GM21528 (cell line): ENCODE data around the gene HIF1A.
"Not testable (repeated sequence)": the region's sequence is repeated elsewhere in the genome, so short reads cannot be mapped to it uniquely, and the experiment has no call there.

Source experiments
- ATAC-seq: cut with Tn5 transposase; IDR thresholded peaks from one replicate; pipeline ENCODE4 v1.9.1; 2021; ENCODE audit warnings: mild to moderate bottlenecking, moderate library complexity; ENCODE audit not compliant: unreplicated experiment, low FRiP score

HIF1A gene

DNA sequence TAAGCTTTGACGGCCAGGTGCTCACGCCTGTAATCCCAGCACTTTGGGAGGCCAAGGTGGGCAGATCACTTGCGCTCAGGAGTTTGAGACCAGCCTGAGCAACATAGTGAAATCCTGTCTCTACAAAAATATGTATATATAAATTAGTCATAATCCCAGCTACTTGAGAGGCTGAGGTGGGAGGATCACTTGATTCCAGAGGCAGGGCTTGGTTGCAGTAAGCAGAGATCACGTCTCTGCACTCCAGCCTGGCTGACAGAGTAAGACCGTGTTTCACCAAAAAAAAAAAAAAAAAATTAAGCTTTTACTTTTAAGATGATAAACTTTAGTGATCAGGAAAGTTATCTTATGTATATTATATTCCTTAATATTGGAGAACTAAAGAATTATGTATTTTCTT, 48.9 kb downstream of the HIF1A start:
- ATAC-seq: no peak

DNA sequence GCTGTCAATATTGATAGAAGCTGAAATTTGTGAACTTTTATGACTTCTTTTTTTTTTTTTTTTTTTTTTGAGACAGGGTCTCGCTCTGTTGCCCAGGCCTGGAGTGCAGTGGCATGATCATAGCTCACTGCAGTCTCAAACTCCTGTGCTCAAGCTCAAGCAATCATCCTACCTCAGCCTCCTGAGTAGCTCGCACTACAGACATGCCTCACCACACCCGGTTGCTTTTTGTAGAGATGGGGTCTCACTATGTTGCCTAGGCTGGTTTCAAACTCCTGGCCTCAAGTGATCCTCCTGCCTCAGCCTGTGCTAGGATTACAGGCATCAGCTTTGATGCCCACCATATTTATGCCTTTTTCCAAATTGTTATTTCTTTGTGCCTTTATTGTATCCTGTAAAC, 51.0 kb downstream of the HIF1A start:
- not testable (repeated sequence) for ATAC-seq

DNA sequence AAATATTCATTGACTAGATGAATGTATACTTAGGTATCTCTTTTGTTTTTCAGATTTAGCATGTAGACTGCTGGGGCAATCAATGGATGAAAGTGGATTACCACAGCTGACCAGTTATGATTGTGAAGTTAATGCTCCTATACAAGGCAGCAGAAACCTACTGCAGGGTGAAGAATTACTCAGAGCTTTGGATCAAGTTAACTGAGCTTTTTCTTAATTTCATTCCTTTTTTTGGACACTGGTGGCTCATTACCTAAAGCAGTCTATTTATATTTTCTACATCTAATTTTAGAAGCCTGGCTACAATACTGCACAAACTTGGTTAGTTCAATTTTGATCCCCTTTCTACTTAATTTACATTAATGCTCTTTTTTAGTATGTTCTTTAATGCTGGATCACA, 51.6 kb downstream of the HIF1A start:
- no peak for ATAC-seq

DNA sequence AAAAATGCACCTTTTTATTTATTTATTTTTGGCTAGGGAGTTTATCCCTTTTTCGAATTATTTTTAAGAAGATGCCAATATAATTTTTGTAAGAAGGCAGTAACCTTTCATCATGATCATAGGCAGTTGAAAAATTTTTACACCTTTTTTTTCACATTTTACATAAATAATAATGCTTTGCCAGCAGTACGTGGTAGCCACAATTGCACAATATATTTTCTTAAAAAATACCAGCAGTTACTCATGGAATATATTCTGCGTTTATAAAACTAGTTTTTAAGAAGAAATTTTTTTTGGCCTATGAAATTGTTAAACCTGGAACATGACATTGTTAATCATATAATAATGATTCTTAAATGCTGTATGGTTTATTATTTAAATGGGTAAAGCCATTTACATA, 52.0 kb downstream of the HIF1A start:
- no peak for ATAC-seq

DNA sequence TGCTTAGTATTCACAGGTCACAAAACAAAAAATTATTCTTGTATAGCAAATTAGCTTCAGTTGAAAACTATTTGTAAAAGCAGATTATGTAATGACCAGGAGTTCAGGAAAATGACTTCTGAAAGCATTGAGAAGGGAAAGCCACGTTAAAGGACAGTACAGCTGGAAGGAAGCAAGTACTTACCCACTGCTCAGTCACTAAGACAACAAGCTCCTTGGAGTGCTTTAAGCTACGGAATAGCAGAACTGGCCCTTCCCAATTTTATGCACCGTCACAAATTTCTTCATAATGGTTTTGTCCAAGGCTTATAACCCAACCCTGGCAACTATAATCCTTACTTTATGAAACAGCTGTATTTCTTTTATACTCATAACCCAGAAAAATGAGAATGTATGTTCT, 54.0 kb downstream of the HIF1A start:
- ATAC-seq: no peak

DNA sequence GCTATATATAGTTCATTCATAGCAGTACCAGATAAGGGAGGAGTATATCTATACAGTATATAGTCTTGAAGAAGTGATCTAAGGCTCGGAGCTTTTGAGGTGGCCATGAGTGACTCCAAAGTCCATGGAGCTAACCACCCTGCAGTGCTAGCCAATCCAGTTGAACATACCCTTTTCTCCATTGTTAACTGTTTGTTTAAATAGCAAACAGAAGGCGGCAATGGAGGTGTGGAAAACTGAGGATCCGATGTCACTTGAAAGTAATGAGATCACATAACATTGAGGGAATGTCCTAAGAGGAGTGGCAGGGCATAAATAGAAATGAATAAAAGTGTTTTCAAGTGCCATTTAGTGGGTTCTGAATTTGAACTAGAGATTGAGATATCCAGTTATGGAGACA, 54.6 kb downstream of the HIF1A start:
- no peak for ATAC-seq

DNA sequence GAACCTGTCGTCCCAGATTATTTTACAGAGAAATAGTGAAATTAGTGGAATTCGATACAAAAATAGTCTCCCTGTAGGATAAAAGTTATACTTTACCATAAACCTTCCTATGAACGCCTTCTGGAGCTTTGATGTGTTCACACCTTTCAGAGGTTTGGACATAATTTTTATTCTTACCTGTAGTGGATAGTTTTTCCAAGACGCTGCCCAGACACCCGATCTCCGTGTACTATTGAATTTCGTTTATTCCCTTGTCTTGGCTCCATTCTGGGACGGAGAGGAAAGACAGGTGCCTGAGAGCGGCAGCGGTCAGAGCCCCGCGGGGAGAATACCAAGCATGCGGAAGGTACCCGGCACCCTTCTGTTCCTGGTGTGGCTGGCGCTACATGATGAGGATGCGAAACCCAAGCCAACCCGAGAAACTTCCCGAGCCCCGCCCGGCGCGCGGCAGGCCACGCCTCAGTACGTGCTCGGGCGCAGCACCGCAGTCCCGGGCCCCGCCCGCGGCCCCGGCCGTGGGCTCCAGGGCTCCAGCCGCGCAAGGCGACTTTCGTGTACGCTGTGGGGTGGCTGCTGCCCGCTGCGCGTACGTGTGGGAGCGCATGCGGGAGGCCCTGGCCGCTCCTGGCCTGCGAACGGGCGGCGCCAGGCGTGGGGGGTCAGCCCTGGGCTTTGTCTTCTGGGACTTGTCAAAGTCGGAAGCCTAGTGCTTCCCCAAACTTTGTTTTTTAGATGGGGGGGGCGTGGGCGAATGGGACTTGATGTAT, 55.6 kb downstream of the HIF1A start:
- peak; percentile 92 for ATAC-seq

DNA sequence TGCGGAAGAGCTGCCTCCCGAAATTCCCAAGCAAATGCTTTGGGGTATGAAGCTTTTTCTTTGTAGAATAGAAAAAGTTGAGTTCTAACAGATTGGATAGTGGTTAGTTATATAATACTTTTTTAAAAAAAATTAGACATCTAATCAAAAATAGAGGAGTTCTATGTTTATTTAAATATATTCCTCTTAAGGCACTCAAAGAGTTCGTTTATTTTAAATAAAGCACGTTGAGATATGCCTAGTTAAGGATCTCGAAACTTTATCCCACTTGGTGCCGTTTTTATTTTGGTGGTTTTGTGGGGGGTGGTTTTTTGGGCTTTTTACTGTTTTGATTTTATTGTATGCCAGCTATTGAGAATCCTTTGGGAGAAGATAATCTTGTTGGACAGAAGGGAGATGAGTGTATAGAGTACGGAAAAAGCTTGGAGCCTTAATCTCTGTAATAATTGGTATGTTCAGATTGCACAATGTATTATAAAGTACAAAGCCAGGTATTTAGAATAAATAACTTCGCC, 56.2 kb downstream of the HIF1A start:
- ATAC-seq: no peak

DNA sequence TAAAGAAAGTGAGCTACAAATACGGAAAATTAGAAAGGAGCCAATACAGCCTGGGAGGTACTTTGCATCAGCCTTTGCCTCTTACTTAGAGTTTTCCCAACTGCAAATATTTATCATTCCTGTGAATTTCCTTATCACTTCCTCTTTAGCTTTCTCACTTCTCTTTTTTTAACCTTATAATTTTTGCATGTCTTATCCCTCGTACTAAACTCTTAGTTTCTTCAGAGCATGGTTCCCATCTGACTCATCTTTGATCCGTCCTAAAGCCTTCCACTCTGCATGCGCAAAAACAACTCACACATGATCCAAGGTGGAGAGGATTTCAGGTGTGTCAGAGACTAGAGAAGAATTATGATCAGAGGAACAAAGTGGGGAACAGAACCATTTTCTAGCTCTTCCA, 57.3 kb downstream of the HIF1A start:
- peak; percentile 45 for ATAC-seq

DNA sequence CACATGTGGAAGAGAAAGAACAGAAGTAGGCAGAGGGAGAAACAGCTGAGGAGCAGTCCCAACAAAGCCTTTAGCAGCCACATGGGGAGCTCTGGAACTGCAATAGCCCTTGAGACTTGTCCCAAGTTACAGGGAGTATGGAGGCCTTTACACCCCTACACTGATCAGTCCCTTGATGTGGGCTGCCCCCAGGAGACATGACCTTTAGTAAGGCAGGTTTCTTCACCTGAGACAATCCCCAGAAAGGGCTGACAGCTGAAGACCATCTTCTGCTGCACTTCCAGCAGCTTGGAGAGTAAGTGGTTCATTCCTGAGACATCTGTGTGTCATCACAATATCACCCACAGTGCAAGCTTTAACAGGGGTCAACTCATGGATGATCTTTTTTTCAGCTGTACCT, 58.3 kb downstream of the HIF1A start:
- no peak for ATAC-seq

DNA sequence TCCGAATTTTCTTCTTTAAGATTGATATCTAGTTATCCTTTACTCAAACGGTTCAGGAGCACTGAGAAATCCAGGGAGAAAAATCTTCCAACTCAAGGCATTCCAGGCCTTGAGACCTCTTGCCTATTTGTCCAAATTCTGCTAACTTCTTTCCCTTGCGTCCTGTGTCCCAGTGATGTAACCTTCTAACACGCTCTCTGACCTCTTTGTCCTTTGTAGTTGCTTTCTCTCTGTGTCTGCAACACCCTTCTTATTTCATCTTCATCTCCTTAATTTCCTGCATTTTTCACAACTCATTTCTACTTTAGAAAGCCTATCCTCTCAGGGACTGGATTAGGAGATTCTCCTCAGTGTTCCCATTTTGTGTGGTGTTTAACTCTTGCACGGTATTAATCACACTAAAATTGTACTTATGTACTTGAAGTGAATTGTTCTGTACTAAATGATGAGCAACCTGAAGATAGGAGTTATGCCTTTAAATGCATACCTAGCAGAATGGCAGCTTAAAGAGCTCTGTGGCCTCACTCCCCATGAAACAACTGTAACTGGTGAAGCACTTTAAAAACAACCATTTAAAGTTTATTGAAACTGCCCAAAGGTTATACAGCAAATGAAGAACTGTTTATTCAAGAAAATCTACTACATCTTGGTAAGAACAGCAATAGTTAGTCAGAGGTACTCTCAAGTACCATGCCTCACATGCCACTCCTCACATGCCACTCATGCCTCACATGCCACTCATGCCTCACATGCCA, 59.5 kb downstream of the HIF1A start:
- no peak for ATAC-seq

DNA sequence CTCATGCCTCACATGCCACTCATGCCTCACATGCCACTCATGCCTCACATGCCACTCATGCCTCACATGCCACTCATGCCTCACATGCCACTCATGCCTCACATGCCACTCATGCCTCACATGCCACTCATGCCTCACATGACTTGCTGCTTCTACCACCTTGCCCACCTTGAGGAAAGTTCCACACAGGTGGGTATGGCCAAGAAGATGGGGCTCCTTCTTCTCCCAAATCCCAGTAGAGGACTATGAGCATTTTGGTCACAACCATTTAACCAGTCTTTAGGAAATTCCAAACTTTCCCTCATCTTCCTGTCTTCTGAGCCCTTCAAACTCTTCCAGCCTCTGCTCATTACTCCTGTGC, 60.0 kb downstream of the HIF1A start:
- not testable (repeated sequence) for ATAC-seq

DNA sequence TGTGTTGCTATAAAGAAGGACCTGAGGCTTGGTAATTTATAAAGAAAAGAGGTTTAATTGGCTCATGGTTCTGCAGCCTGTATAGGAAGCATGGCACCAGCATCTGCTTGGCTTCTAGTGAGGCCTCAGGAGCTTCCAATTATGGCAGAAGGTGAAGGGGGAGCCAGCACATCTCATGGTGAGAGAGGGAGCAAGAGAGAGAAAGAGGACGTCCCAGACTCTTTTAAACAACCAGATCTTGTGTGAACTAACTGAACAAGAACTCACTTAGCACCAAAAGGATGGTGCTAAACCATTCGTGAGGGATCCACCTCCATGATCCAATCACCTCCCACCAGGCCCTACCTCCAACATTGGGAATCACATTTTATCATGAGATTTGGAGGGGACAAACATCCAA, 60.8 kb downstream of the HIF1A start:
- ATAC-seq: no peak

DNA sequence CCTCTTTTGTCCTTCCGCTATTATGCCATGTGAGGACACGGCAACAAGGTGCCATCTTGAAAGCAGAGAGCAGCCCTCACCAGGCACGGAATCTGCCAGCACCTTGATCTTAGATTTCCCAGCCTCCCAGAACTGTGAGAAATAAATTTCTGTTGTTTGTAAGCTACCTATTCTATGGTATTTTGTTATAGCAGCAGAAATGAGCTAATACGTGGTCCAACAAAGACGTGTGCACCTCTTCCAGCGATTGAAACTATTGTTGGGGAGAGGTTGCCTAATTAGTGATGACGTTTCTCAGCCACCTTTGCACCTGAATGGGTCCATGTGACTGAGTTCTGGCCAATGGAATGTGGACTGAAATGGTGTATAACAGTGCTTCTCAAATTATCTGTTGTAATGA, 64.6 kb downstream of the HIF1A start:
- ATAC-seq: no peak

DNA sequence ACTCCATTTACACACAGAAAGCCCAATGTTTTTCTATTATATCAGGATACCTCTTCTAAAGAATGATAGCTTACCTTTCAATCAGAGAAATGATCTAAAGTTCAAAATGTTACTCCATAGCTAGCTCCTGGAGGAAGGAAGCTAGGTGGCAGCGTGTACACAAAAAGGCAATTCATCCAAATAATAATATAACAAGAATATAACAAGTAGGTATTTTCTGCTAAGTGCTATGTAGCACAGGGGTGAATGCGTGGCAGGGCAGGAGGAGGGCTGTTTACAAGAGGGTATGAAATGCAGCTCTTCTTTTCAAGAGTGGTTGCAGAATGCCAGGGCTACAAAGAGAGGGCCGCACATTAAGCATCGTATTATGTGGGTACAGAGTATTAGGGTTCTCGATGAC, 66.2 kb downstream of the HIF1A start:
- no peak for ATAC-seq

DNA sequence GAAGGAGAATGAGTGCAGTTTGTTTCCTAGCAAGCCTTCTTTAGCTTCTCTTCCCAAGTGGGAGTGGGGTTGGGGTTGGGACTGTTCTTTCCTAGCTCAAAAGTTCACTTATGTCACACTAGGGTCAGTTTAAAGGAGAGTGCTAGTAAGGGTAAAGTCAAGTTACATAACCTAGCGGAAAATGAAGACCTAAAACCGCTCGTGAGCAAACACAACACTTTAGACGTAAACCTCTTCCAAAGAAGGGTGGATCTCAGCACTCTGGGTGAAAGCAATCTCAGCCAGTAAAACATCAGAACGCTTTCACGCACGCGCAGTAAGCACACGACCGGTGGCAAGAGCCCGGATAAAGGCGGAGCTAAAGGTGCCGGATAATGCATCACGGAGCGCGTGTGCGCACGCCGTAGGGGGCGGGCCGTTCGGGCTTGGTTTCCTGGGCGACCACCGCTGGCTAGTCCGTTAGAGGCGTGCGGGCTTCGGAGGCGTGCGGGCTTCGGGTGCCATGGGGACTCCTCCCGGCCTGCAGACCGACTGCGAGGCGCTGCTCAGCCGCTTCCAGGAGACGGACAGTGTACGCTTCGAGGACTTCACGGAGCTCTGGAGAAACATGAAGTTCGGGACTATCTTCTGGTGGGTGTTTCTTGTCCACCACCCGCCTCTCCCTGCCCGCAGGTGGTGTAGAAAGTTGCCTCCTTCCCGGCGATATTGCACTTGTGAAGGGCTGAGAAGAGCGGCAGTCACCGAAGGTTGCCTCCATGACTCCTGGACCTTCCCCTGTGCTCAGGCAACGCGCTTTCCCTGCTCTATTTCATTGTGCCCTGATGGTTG, 66.9 kb downstream of the HIF1A start, which contains the start of gene SNAPC1:
TSS of gene SNAPC1 (plus strand) at position 462 of the 828 bp plus-strand sequence. CDS start at position 503, 41 bp downstream.
- peak; percentile 99 for ATAC-seq

DNA sequence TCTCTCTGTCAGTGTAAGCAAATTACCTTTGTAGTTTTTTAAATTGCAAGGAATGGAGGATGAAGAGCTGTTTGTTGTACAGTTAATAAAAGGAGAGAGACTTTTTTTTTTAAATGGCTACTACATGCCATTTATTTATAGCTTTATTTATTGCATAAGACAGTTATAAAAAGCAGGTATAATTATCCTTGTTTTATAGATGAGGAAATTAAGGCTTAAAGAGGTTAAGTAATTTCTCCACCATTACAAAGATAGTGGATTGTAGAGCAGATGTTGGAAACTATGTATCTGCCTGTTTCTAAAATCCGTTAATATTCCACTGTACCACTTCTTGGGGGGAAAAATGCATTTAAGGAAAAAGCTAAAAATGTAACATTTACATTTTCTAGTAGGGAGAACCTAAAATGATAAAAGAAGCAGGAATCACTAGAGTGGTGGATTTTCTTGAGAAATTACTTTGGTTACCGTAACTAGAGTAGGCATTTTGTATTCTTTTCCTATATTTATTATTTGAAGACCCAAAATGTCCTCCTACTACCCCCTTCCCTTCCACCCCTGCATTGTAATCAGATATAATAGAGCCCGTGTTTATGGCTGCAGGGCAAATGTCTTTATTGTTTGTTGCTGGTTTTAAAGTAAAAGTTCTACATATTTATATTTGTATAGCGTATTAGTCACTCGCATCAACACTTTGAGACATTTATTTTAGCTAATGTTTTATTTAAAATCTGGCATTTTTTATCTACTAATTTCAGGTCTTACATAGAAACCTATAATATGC, 69.2 kb downstream of the HIF1A start:
- ATAC-seq: no peak

DNA sequence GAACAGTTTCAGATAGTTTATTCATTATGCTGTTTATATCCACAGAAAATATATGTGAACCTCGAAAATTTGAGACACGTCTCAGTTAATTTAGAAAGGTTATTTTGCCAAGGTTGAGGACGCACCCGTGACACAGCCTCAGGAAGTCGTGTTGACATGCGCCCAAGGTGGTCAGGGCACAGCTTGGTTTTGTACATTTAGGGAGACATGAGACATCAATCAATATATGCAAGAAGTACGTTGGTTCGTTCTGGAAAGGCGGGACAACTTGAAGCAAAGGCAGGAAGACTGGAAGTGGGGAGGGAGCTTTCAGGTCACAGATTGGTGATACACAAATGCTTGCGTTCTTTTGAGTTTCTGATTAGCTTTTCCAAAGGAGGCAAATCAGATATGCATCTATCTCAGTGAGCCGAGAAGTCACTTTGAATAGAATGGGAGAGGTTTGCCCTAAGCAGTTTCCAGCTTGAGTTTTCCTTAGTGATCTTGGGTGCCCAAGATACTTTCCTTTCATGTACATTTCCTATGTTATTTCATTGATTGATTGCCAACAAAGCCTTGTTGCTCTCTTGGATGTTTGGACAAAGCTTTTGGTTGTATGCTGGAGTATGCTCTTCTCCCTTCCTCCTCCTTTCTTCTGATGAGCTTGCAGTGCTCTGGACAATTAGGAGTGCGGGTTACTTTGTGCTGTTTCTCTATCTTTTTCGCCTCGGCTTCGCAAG, 70.1 kb downstream of the HIF1A start:
- no peak for ATAC-seq

DNA sequence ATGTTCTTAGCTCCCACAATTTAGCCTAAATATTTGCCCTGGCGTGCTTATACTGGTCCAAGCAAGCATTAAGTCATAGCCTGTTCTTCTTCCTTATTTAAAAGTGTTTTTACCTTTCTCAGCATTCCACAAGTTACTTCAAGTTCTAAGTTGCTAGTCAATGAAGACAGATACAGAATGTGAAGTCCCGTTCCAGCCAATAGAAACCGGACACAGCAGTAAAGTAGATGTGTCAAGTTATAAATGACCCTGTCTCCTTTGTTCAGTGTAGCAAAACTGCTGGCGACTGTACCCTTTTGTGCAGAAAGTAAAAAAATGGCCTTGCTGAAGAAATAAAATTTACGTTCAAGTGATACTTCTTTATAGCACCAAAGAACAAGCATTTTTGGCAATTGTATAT, 70.8 kb downstream of the HIF1A start:
- ATAC-seq: no peak

DNA sequence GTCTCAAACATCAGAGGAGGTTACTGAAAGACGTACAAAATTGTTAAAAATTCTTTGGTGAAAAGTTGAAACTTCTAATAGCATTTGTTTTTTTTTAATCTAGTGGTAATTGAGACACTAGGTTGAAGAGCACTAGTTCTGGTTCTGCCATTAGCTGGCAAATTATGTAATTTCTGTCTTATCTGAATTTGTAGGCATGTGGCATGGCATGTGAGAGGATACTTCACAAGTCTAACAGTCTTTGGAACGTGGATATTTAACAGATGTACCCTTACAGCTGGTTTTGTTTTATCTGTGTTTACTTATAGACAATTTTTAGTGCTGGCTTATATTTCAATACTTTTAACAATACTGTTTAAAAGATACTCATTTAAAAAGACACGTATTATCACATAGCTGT, 72.9 kb downstream of the HIF1A start:
- ATAC-seq: no peak
